GM12878 (cell line): ENCODE results near the gene CRYAB. TPM values are rescaled to one million over a fixed set of nuclear protein-coding genes. Genes with fewer than 3 reads are reported as not detected.

Experiments
- ATAC-seq: fragments of 200-7000 bp; cut with Tn5 transposase; 3 replicates; pipeline ENCODE4 v1.9.1; 2020; ENCODE audit warnings: mild to moderate bottlenecking, moderate library complexity
- BruUV-seq: library from RNA; stranded (reverse); fragments of 400-500 nt; replicated peaks from 2 replicates; lab custom pipeline; 2021; lab: Mats Ljungman, UMichigan
- CTCF ChIA-PET: fragments of 300-600 bp; sonication (Branson Sonifier 250); formaldehyde crosslinking; extraction: SDS; loops from one replicate; lab custom pipeline; 2021; ENCODE audit warnings: inconsistent platforms; lab: Yijun Ruan, JAX
- POLR2A ChIA-PET: fragments of 350-600 bp; formaldehyde crosslinking; extraction: SDS; loops from one replicate; lab custom pipeline; 2021; ENCODE audit warnings: inconsistent platforms; lab: Charles Lee
- RAD21 ChIA-PET: fragments of 300-600 bp; sonication (Branson Sonifier 250); formaldehyde crosslinking; loops from one replicate; lab custom pipeline; 2023; ENCODE audit warnings: antibody characterized with exemption; ENCODE audit not compliant: unreplicated experiment; lab: Charles Lee
- SMC1A ChIA-PET: fragments of 300-600 bp; sonication (Branson Sonifier 250); formaldehyde crosslinking; loops from one replicate; lab custom pipeline; 2023; ENCODE audit not compliant: unreplicated experiment, uncharacterized antibody; lab: Charles Lee
- DNase-seq: peaks from one replicate; pipeline ENCODE4 v3.0.0-alpha.2; 2011; ENCODE audit warnings: low read depth, low spot score
- FAIRE-seq: peaks from 3 replicates; lab custom pipeline; 2011; peaks lifted over from hg19 to GRCh38; lab: Jason Lieb, UNC
- H2AFZ ChIP-seq: 2 replicates; pipeline ENCODE4 v1.6.0; 2011; ENCODE audit warnings: low read depth, low read length, control low read depth; ENCODE audit not compliant: control insufficient read depth
- H3K27ac ChIP-seq: 2 replicates; pipeline ENCODE4 v1.5.1; 2011; ENCODE audit warnings: control low read depth; ENCODE audit not compliant: control insufficient read depth, insufficient read depth
- H3K27me3 ChIP-seq, 2 experiments: replicated peaks in 1 of 2; 2 replicates each; pipeline versions ENCODE4 v1.6.0 to v1.6.1; 2011; ENCODE audit warnings: low read length in 1 of 2; ENCODE audit not compliant: control insufficient read depth in 2 of 2, insufficient read depth in 2 of 2
- H3K36me3 ChIP-seq, 2 experiments: 2 replicates each; pipeline ENCODE4 v1.5.1; 2011; ENCODE audit warnings: low read length in 1 of 2; ENCODE audit not compliant: control insufficient read depth in 2 of 2, insufficient read depth in 2 of 2
- H3K4me1 ChIP-seq: 2 replicates; pipeline ENCODE4 v1.6.1; 2011; ENCODE audit warnings: mild to moderate bottlenecking, low read length, moderate library complexity, mixed read lengths; ENCODE audit not compliant: control insufficient read depth, insufficient read depth
- H3K4me2 ChIP-seq: 2 replicates; pipeline ENCODE4 v1.6.0; 2011; ENCODE audit warnings: control low read depth; ENCODE audit not compliant: control insufficient read depth, insufficient read depth
- H3K4me3 ChIP-seq: fragments of 200-600 bp; sonication (generic); 2 replicates; pipeline ENCODE4 v1.5.1; 2016
- H3K79me2 ChIP-seq: 2 replicates; pipeline ENCODE4 v1.6.0; 2011; ENCODE audit warnings: low read length; ENCODE audit not compliant: control insufficient read depth, insufficient read depth
- H3K9ac ChIP-seq: 2 replicates; pipeline ENCODE4 v1.8.0; 2011; ENCODE audit warnings: low read length, control low read depth, mixed read lengths; ENCODE audit not compliant: control insufficient read depth, insufficient read depth
- H3K9me3 ChIP-seq: replicated peaks from 3 replicates; pipeline ENCODE4 v1.5.1; 2011; ENCODE audit warnings: mild to moderate bottlenecking, low read length; ENCODE audit not compliant: control insufficient read depth, insufficient read depth
- H4K20me1 ChIP-seq: 2 replicates; pipeline ENCODE4 v1.6.0; 2011; ENCODE audit not compliant: control insufficient read depth, insufficient read depth
- BHLHE40 ChIP-seq, 2 experiments: fragments of 450-650 bp in 1 of 2; IDR thresholded peaks; 2 replicates each; pipeline ENCODE4 v1.6.1; 2011 to 2017; ENCODE audit warnings: low read depth in 2 of 2, borderline replicate concordance in 1 of 2, improper control_type of control experiment in 1 of 2, low read length in 1 of 2, mild to moderate bottlenecking in 1 of 2
- RB1 ChIP-seq: fragments of 450-650 bp; formaldehyde crosslinking; IDR thresholded peaks from 2 replicates; pipeline ENCODE4 v1.6.1; 2017; ENCODE audit warnings: mild to moderate bottlenecking, borderline replicate concordance
- STAT3 ChIP-seq: IDR thresholded peaks from 2 replicates; pipeline ENCODE4 v1.6.1; 2011; ENCODE audit warnings: low read depth, low read length, improper control_type of control experiment
- TAF1 ChIP-seq: IDR thresholded peaks from 2 replicates; pipeline ENCODE4 v1.6.1; 2011; ENCODE audit warnings: mild to moderate bottlenecking, low read depth, low read length, borderline replicate concordance
- USF2 ChIP-seq: IDR thresholded peaks from 2 replicates; pipeline ENCODE4 v1.6.1; 2011; ENCODE audit warnings: low read depth, low read length, improper control_type of control experiment, borderline replicate concordance
- WGBS: methylation state at CpG from one replicate; pipeline ENCODE4 v1.1.6; 2016; ENCODE audit warnings: low lambda C conversion rate; ENCODE audit not compliant: insufficient replicate concordance, insufficient coverage; ENCODE audit errors: missing lambda C conversion rate; 5-methylcytosine and 5-hydroxymethylcytosine counted together
- in situ Hi-C: fragments of 300-500 bp; cut with MboI; formaldehyde crosslinking; loops from 9 replicates; pipeline ENCODE4 v1.14.3; 2018; ENCODE audit warnings: mixed read lengths
- intact Hi-C: fragments of 100-400 bp; cut with micrococcal nuclease; formaldehyde crosslinking; loops from one replicate; pipeline ENCODE4 v1.14.2; 2022; ENCODE audit not compliant: unreplicated experiment
- polyA plus RNA-seq, 11 experiments: library from polyadenylated mRNA; depleted of rRNA in 4 of 11; unstranded in 6 of 11; stranded (reverse) in 5 of 11; fragments of >200 nt; fragmentation: Nextera tagmentation in 4 of 11; fragmentation: Illumina TruSeq in 1 of 11; extraction: Ambion mirVana in 4 of 11; extraction: Trizol in 1 of 11; gene quantifications; 1 replicate in 1 of 11; 2 replicates in 10 of 11; pipeline versions ENCODE4 v1.2.1 to v1.2.3, GENCODE V29; 2011 to 2016; ENCODE audit warnings: inconsistent platforms in 2 of 11, missing spikeins in 2 of 11, low read depth in 1 of 11
- total RNA-seq, 4 experiments: library from RNA; depleted of rRNA in 3 of 4; stranded (reverse); fragments of >200 nt in 3 of 4; fragmentation: Illumina TruSeq in 1 of 4; extraction: Trizol in 1 of 4; gene quantifications; 2 replicates each; pipeline versions ENCODE4 v1.2.1 to v1.2.3, GENCODE V29; 2013 to 2021
- TF ChIP-seq, protein P1 (sequence below): fragments of 450-650 bp; IDR thresholded peaks from 2 replicates; pipeline ENCODE4 v1.6.1; 2016; ENCODE audit warnings: mild to moderate bottlenecking
- TF ChIP-seq, protein P2 (sequence below): fragments of 450-650 bp; formaldehyde crosslinking; IDR thresholded peaks from 2 replicates; pipeline ENCODE4 v1.4.0; 2022; ENCODE audit warnings: mild to moderate bottlenecking, moderate library complexity

Gene CRYAB
- total and polyA plus RNA-seq, 10 of the 15 experiments (the other 5 are each of a cell fraction or from before 2014, with no cell fraction given) = 0.72 to 1.0 TPM; not detected in 8

GRCh38 chr11:111944651-111945051 lies 33.1 kb upstream of the CRYAB start (continued):
- TF ChIP-seq USF2 = no peak
- TF ChIP-seq, protein P1, sequence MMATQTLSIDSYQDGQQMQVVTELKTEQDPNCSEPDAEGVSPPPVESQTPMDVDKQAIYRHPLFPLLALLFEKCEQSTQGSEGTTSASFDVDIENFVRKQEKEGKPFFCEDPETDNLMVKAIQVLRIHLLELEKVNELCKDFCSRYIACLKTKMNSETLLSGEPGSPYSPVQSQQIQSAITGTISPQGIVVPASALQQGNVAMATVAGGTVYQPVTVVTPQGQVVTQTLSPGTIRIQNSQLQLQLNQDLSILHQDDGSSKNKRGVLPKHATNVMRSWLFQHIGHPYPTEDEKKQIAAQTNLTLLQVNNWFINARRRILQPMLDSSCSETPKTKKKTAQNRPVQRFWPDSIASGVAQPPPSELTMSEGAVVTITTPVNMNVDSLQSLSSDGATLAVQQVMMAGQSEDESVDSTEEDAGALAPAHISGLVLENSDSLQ = no peak
- no peak for TF ChIP-seq TAF1
- no peak for TF ChIP-seq STAT3

- WGBS = 78% methylated on average over 3 of the region's 3 CpGs
- no peaks in the 10 kb centered on the region for H3K36me3 ChIP-seq
These were observed 32.6 kb upstream of the CRYAB start for GRCh38 chr11:111944139-111944538.

More at GRCh38 chr11:111944139-111944538, 32.6 kb upstream of the CRYAB start:
- in situ Hi-C loops (loop anchor here (10.0 kb wide), 1 partner anchor 59 kb away; no protein-coding TSS in a partner anchor), intact Hi-C loops (no loop called here)
- Histone ChIP-seq H3K79me2 (no peaks in the 10 kb centered on the region), H4K20me1 (no peaks in the 10 kb centered on the region), H3K4me1 (peaks cover 12% of the 10 kb centered on the region), H3K27ac (no peak overlapping the region), H3K4me3 (no peak overlapping the region), H3K4me2 (no peak overlapping the region), H2AFZ (no peak overlapping the region), H3K27me3 (no peaks in the 10 kb centered on the region), H3K9me3 (no peaks in the 10 kb centered on the region), H3K9ac (no peak overlapping the region)
- ChIA-PET CTCF (interaction anchor here (1.4 to 2.0 kb wide), 3 partner anchors 10 to 336 kb away, joined by 5 to 9 read pairs (median 7); no protein-coding TSS in a partner anchor), POLR2A (no interaction called here), SMC1A (interaction anchor here (1.1 to 1.3 kb wide), 2 partner anchors 14 to 36 kb away, joined by 3 read pairs; no protein-coding TSS in a partner anchor), RAD21 (no interaction called here)
- no peak for ATAC-seq
- no peak for FAIRE-seq
- no peak for TF ChIP-seq BHLHE40 (IDR thresholded peaks at IDR 0.05; ENCODE audit: borderline replicate concordance in 1 of 2, low read depth in 2 of 2, low read length in 1 of 2)
- TF ChIP-seq, protein P2, sequence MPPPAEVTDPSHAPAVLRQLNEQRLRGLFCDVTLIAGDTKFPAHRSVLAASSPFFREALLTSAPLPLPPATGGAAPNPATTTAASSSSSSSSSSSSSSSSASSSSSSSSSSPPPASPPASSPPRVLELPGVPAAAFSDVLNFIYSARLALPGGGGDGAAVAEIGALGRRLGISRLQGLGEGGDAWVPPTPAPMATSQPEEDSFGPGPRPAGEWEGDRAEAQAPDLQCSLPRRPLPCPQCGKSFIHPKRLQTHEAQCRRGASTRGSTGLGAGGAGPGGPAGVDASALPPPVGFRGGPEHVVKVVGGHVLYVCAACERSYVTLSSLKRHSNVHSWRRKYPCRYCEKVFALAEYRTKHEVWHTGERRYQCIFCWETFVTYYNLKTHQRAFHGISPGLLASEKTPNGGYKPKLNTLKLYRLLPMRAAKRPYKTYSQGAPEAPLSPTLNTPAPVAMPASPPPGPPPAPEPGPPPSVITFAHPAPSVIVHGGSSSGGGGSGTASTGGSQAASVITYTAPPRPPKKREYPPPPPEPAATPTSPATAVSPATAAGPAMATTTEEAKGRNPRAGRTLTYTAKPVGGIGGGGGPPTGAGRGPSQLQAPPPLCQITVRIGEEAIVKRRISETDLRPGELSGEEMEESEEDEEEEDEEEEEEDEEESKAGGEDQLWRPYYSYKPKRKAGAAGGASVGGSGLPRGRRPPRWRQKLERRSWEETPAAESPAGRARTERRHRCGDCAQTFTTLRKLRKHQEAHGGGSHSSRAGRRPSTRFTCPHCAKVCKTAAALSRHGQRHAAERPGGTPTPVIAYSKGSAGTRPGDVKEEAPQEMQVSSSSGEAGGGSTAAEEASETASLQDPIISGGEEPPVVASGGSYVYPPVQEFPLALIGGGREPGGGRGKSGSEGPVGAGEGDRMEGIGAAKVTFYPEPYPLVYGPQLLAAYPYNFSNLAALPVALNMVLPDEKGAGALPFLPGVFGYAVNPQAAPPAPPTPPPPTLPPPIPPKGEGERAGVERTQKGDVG (CRISPR knock-in tag) = no peak
- TF ChIP-seq RB1 = no peak
- no TSS peak for BruUV-seq
- no peak for DNase-seq
